Heart left ventricle (tissue), 16 donors: Measurements from ENCODE around the gene IL2RA. TPM values are rescaled to one million over a fixed set of nuclear protein-coding genes. Genes with fewer than 3 reads are reported as not detected.

Source experiments
- ATAC-seq, 4 donors: fragments of 200-7000 bp; cut with Tn5 transposase; one replicate each; pipeline ENCODE4 v1.9.1; 2020 to 2022; ENCODE audit warnings: moderate library complexity in 4 of 4, mild to moderate bottlenecking in 3 of 4, moderate number of reproducible peaks in 1 of 4
- DNase-seq, 5 donors: peaks; one replicate each; pipeline ENCODE4 v3.0.0-alpha.2; 2020
- H3K27ac ChIP-seq, 12 donors: fragments of 200-600 bp; sonication (generic) in 4 of 12; one replicate each; pipeline versions ENCODE4 v1.5.0 to v1.8.0; 2016 to 2022; ENCODE audit warnings: mild to moderate bottlenecking in 2 of 12
- H3K27me3 ChIP-seq, 9 donors: fragments of 200-600 bp; sonication (generic) in 2 of 9; one replicate each; pipeline versions ENCODE4 v1.5.1 to v1.8.0; 2016 to 2022; ENCODE audit warnings: mild to moderate bottlenecking in 3 of 9
- H3K36me3 ChIP-seq, 9 donors: fragments of 200-600 bp; sonication (generic) in 2 of 9; one replicate each; pipeline versions ENCODE4 v1.5.0 to v1.8.0; 2018 to 2022; ENCODE audit warnings: mild to moderate bottlenecking in 2 of 9
- H3K4me1 ChIP-seq, 12 donors: fragments of 200-600 bp; sonication (generic) in 4 of 12; one replicate each; pipeline versions ENCODE4 v1.5.0 to v1.8.0; 2016 to 2022; ENCODE audit warnings: mild to moderate bottlenecking in 3 of 12
- H3K4me3 ChIP-seq, 12 donors: fragments of 200-600 bp; sonication (generic) in 4 of 12; one replicate each; pipeline versions ENCODE4 v1.5.0 to v1.8.0; 2017 to 2022; ENCODE audit warnings: mild to moderate bottlenecking in 9 of 12, moderate library complexity in 4 of 12
- H3K9me3 ChIP-seq, 12 donors: fragments of 200-600 bp; sonication (generic) in 4 of 12; one replicate each; pipeline versions ENCODE4 v1.5.0 to v1.8.0; 2016 to 2022; ENCODE audit warnings: mild to moderate bottlenecking in 1 of 12
- POLR2A ChIP-seq, 2 donors: fragments of 450-650 bp; IDR thresholded peaks; one replicate each; pipeline ENCODE4 v1.6.1; 2017; ENCODE audit warnings: antibody characterized with exemption in 2 of 2, mild to moderate bottlenecking in 2 of 2, moderate library complexity in 2 of 2
- WGBS, 4 donors: extraction: QIAGEN DNeasy Blood & Tissue Kit in 2 of 4; methylation state at CpG; one replicate each; pipeline versions ENCODE4 v1.1.5 to v1.1.7; 2013 to 2018; 5-methylcytosine and 5-hydroxymethylcytosine counted together
- intact Hi-C, 10 donors: fragments of 100-400 bp; cut with DNase I; formaldehyde crosslinking; loops; one replicate each; pipeline versions ENCODE4 v1.11.1 to v1.14.2; 2022
- polyA plus RNA-seq, 2 donors: library from polyadenylated mRNA; stranded (reverse); fragments of 200-250 nt; gene quantifications; one replicate each; pipeline ENCODE4 v1.2.3, GENCODE V29; 2013
- total RNA-seq, 9 donors: library from RNA; depleted of rRNA in 2 of 9; stranded (reverse); fragments of >200 nt in 2 of 9; fragmentation: NEBNext Ultra II Directional in 3 of 9; extraction: Animal tissue kit (Norgen Biotek cat#: 25700) in 3 of 9; gene quantifications; one replicate each; pipeline versions ENCODE4 v1.1.0 to v1.2.4, GENCODE V29; 2016 to 2023
- TF ChIP-seq, protein P1 (sequence below), 12 donors: fragments of 200-600 bp; sonication (generic) in 4 of 12; IDR thresholded peaks; one replicate each; pipeline versions ENCODE4 v1.5.0 to v1.8.0; 2018 to 2022; ENCODE audit warnings: antibody characterized with exemption in 12 of 12, mild to moderate bottlenecking in 5 of 12
- donor health status: ischemic (EF 13 %, LVEDD 7.1; RV severe dilation, severe dysfunction).
- donor health status: healthy with polysubstance abuse.
- donor health status: DM: no; HTN: yes; CAD: no.
- donor health status: DM: no; HTN: no; CAD: no.
- donor health status: ischemic (EF 25% LVEDD 6.9; RV normal size, moderate dysfunction).
- donor health status: ischemic (EF 25% LVEDD 5.7; RV mildly dilated, moderate dysfunction).
- donor health status: healthy.
- donor health status: DM: yes; HTN: yes; CAD: no.
- donor health status: ischemic (EF 35%, LVEDD 5.7; RV mildly dilated, moderate dysfunction).
- donor health status: nonischemic (EF 11% LVEDD 7.7; RV severe dilation, severe dysfunction).
- donor health status: DM: yes; HTN: yes; CAD: no.
- donor health status: PGD.
- donor health status: ischemic (EF 29% LVEDD 5.4; RV normal size, mild dysfunction).
- donor health status: nonischemic (EF 23%, LVEDD 6.1; RV moderate dilation, normal function).

The IL2RA gene
- total and polyA plus RNA-seq, 11 donors, result 0.11 to 11.1 (median 0.90) TPM; not detected in 1

DNA sequence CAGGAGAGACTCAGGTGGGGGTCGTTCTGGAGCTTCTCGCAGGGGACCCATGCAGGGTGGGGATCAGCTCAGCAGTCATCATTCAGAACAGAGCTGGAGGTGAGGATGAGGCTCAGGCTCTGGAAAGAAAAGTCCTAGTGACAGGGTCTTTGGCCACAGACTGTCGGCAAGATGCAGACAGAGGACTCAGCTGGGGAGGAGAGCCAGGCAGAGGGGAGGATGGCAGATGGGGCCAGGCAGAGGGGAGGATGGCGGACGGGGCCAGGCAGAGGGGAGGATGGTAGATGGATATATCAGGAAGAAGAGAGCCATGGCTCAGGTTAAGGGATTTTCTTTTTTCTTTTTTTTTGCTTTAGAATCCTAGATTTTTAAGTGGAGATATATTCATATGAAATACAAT is 77.1 kb downstream of the IL2RA start:
- Histone ChIP-seq H3K4me1 (peaks cover 0 to 10% (median 0%) of the 10 kb centered on the region in 12 donors), H3K9me3 (no peaks in the 10 kb centered on the region), H3K27me3 (no peaks in the 10 kb centered on the region), H3K4me3 (no peak overlapping the region), H3K27ac (no peak overlapping the region), H3K36me3 (no peaks in the 10 kb centered on the region)
- DNase-seq (no peak), ATAC-seq (no peak)
- 89 to 93% (median 89%) methylated on average over 5 of the region's 5 CpGs for WGBS, 4 donors
- intact Hi-C loops, result no loop called here
- TF ChIP-seq POLR2A (IDR thresholded peaks at IDR 0.05), result no peak
- TF ChIP-seq, protein P1, sequence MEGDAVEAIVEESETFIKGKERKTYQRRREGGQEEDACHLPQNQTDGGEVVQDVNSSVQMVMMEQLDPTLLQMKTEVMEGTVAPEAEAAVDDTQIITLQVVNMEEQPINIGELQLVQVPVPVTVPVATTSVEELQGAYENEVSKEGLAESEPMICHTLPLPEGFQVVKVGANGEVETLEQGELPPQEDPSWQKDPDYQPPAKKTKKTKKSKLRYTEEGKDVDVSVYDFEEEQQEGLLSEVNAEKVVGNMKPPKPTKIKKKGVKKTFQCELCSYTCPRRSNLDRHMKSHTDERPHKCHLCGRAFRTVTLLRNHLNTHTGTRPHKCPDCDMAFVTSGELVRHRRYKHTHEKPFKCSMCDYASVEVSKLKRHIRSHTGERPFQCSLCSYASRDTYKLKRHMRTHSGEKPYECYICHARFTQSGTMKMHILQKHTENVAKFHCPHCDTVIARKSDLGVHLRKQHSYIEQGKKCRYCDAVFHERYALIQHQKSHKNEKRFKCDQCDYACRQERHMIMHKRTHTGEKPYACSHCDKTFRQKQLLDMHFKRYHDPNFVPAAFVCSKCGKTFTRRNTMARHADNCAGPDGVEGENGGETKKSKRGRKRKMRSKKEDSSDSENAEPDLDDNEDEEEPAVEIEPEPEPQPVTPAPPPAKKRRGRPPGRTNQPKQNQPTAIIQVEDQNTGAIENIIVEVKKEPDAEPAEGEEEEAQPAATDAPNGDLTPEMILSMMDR (IDR thresholded peaks at IDR 0.05), result no peak

DNA sequence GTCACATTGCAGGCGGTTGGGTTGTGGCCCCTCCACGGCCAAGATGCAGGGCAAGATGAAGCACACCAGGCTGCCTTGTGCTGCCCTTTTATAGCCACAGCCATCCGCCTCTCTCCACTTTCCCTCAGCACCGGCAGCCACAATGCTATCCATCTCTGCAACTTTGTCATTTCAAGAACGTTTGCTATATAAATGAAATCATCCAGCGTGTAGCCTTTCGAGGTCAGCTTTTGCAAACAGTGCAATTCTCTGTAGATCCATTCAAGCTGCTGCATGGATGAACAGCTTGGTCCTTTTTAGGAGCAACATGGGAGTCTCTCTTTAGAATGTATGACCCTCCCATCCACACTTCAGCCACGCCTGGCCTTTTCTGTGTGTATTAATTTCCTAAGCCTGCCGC is 78.4 kb downstream of the IL2RA start:
- Histone ChIP-seq H3K4me3 (no peak overlapping the region), H3K27me3 (no peaks in the 10 kb centered on the region), H3K36me3 (no peaks in the 10 kb centered on the region), H3K9me3 (no peaks in the 10 kb centered on the region), H3K27ac (peak overlapping the region in 1 of 12 donors; percentile 16), H3K4me1 (peaks cover 0 to 10% (median 0%) of the 10 kb centered on the region in 12 donors)
- intact Hi-C loops, result loop anchor here in 1 of 10 donors (5.0 kb wide), 1 partner anchor 91 kb away; the partner anchor contains the start of gene FBH1
- no peak for TF ChIP-seq POLR2A (IDR thresholded peaks at IDR 0.05)
- TF ChIP-seq, protein P1 (IDR thresholded peaks at IDR 0.05), result no peak
- DNase-seq (no peak), ATAC-seq (peak in 1 of 4 donors; percentile 27)
- WGBS, 4 donors, result 84 to 87% (median 85%) methylated on average over 9 of the region's 9 CpGs

DNA sequence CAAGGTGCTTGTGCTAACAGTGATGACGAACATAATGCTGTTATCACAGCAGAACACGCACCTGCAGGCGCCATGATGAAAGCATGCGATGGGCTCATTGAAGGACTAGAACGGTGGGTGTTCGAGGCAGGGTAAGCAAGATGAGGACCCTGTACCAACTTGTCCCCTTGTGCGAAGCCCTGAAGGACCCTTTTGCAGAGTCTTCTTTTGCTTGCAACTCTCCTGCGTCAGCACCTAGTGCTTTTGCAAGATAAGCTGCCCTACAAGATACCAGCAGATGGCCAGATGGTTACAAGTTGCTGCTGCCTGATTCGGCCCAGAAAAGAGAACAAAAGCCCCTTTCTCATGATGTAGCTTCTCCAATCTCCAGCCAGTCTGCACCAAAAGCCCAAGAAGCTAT is 80.6 kb downstream of the IL2RA start:
- 84 to 89% (median 85%) methylated on average over 8 to 9 of the region's 9 CpGs for WGBS, 4 donors
- no peak for DNase-seq
- Histone ChIP-seq H3K9me3 (no peaks in the 10 kb centered on the region), H3K4me1 (peaks cover 0 to 15% (median 2%) of the 10 kb centered on the region in 12 donors), H3K36me3 (no peaks in the 10 kb centered on the region), H3K4me3 (no peak overlapping the region), H3K27ac (no peak overlapping the region), H3K27me3 (no peaks in the 10 kb centered on the region)
- ATAC-seq, result no peak
- no peak for TF ChIP-seq POLR2A (IDR thresholded peaks at IDR 0.05)
- TF ChIP-seq, protein P1 (IDR thresholded peaks at IDR 0.05), result no peak
- intact Hi-C loops, result loop anchor here in 1 of 10 donors (5.0 kb wide), 1 partner anchor 89 kb away; the partner anchor contains the start of gene FBH1

DNA sequence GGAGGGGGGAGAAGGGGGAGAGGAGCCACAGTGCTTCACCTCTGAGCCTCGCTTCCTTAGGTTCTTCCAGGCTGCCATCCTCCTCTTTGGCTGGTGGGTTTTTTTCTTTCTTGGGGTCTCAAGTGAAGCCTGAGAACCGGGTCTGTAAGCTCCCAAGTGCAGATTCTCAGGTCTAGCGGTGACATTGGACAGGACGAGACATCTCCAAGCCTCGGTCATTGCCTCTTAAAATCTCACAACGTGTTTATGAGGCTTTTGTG is 84.0 kb downstream of the IL2RA start:
- intact Hi-C loops, result no loop called here
- Histone ChIP-seq H3K9me3 (no peaks in the 10 kb centered on the region), H3K36me3 (no peaks in the 10 kb centered on the region), H3K27ac (peak overlapping the region; percentile 90 to 97 (median 96)), H3K27me3 (no peaks in the 10 kb centered on the region), H3K4me3 (peak overlapping the region; percentile 78 to 99 (median 92)), H3K4me1 (peaks cover 0 to 38% (median 7%) of the 10 kb centered on the region in 12 donors)
- ATAC-seq (no peak), DNase-seq (no peak)
- TF ChIP-seq POLR2A (IDR thresholded peaks at IDR 0.05), result no peak
- TF ChIP-seq, protein P1 (IDR thresholded peaks at IDR 0.05), result peak in 1 of 12 donors; percentile 4
- WGBS, 4 donors, result 16 to 23% (median 20%) methylated on average over 6 of the region's 6 CpGs
